ENCODE results near the gene DCX.

The DCX gene

DNA sequence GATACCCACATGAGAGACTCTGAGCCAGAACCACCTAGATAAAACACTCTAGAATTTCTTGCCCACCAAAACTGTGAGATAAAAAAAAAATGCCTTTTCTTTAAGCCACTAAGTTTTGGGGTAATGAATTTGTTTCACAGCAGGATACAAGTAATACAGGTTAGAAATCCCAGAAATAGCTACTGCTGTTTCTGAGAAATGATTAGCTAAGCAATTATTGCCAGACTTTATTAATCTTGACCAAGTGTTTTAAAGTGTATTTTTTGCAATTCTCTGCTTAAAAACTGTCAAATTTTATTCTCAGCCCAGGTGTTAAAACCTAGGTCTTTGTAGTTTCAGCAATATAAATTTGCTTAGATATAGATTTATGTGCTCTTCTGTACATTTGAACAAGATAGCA is 83.1 kb downstream of the DCX start:
- H3K4me3 ChIP-seq (ENCODE audit: insufficient read depth, low read depth, low read length), result no peak overlapping the region
- H3K9me3 ChIP-seq (ENCODE audit: control insufficient read depth, low read length), result no peaks in the 10 kb centered on the region
- H3K27me3 ChIP-seq (ENCODE audit: control insufficient read depth, insufficient read depth, low read length, poor library complexity, severe bottlenecking), result no peaks in the 10 kb centered on the region
- no peaks in the 10 kb centered on the region for H3K36me3 ChIP-seq (ENCODE audit: control insufficient read depth, insufficient read depth, low read length)
- H3K27ac ChIP-seq (ENCODE audit: insufficient read depth, low read depth, low read length, poor library complexity, severe bottlenecking), result no peak overlapping the region
- H3K4me1 ChIP-seq (ENCODE audit: control insufficient read depth, insufficient read depth, low read length), result no peaks in the 10 kb centered on the region

DNA sequence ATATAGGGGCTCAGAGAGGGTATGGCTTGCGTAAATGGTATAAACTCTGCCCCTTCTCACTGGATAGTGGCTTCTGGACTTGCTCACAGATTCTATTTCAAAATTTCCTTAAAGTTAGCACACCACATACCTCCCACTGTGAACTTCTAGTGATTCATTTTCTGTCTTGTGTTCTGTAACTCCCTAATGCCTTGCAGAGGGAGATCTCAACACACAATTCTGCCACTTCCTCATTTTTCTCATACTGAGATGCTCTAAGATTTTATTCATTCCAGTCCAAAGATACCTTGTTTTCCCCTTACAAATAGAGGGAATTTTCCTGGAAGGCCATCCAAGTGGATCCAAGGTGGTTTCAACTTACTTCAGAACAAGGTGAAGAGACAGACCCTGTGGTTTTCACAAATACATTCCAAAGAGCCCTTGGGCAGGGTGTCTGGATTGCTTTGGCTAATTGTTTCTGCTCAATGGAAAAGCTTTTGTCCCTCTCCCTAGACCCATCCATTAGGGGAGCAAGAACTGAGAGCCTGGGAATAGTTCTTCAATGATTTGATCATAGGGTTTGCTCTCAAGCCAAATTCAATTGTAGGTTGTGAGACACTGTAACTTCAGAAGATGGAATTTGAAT is 89.6 kb downstream of the DCX start:
- Histone ChIP-seq H3K27me3 (ENCODE audit: control insufficient read depth, insufficient read depth, low read length, poor library complexity, severe bottlenecking) (no peaks in the 10 kb centered on the region), H3K27ac (ENCODE audit: insufficient read depth, low read depth, low read length, poor library complexity, severe bottlenecking) (no peak overlapping the region), H3K4me1 (ENCODE audit: control insufficient read depth, insufficient read depth, low read length) (no peaks in the 10 kb centered on the region), H3K36me3 (ENCODE audit: control insufficient read depth, insufficient read depth, low read length) (no peaks in the 10 kb centered on the region), H3K9me3 (ENCODE audit: control insufficient read depth, low read length) (no peaks in the 10 kb centered on the region), H3K4me3 (ENCODE audit: insufficient read depth, low read depth, low read length) (no peak overlapping the region)
- 100% methylated on average over 1 of the region's 1 CpG for WGBS, 2 experiments

DNA sequence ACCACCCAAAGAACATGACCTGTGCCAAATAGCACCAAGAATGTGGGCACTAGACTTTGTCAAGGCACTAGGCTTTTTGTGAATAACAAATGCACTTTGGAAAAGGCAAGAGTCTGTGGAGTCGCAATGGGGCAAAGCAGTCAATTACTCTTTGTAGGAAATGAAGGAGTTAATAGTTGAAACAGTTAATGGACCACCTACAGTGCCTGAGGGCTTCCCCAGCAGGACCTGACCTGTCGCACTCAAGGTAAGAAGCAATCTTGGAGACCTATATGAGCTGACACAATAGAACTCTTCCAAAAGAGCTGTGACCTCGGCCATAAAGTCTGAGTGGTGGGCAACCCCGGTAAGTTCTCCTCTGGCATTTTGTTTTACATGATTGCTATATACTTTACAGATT is 92.5 kb downstream of the DCX start:
- 78 to 81% methylated on average over 4 of the region's 4 CpGs for WGBS, 2 experiments
- no peaks in the 10 kb centered on the region for H3K9me3 ChIP-seq (ENCODE audit: control insufficient read depth, low read length)

DNA sequence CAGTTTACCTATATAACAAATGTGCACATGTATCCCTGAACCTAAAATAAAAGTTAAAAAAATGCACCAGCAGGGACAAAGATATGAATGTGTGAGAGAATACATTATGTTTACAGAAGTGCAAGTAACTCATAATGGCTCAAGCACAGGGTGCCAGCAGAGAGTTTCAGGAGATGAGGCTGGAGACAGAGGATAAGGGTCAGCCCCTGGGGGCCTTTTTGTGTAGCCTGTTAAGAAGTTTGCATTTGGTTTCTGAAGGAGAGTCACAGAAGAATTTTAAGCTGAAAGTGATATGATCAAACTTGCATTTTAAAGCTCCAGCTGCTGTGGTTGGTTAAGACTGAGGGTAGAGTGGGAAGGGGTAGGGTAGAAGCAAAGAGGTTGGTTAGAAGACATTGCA is 93.1 kb downstream of the DCX start:
- no peaks in the 10 kb centered on the region for H3K27me3 ChIP-seq (ENCODE audit: control insufficient read depth, insufficient read depth, low read length, poor library complexity, severe bottlenecking)
- no peak overlapping the region for H3K4me3 ChIP-seq (ENCODE audit: insufficient read depth, low read depth, low read length)
- no peaks in the 10 kb centered on the region for H3K36me3 ChIP-seq (ENCODE audit: control insufficient read depth, insufficient read depth, low read length)
- H3K9me3 ChIP-seq (ENCODE audit: control insufficient read depth, low read length), result no peaks in the 10 kb centered on the region
- no peaks in the 10 kb centered on the region for H3K4me1 ChIP-seq (ENCODE audit: control insufficient read depth, insufficient read depth, low read length)
- no peak overlapping the region for H3K27ac ChIP-seq (ENCODE audit: insufficient read depth, low read depth, low read length, poor library complexity, severe bottlenecking)

More for the DNA sequence above, 92.5 kb downstream of the DCX start:
- Histone ChIP-seq H3K27me3 (ENCODE audit: control insufficient read depth, insufficient read depth, low read length, poor library complexity, severe bottlenecking) (no peaks in the 10 kb centered on the region), H3K36me3 (ENCODE audit: control insufficient read depth, insufficient read depth, low read length) (no peaks in the 10 kb centered on the region), H3K4me3 (ENCODE audit: insufficient read depth, low read depth, low read length) (no peak overlapping the region), H3K27ac (ENCODE audit: insufficient read depth, low read depth, low read length, poor library complexity, severe bottlenecking) (no peak overlapping the region), H3K4me1 (ENCODE audit: control insufficient read depth, insufficient read depth, low read length) (no peaks in the 10 kb centered on the region)

DNA sequence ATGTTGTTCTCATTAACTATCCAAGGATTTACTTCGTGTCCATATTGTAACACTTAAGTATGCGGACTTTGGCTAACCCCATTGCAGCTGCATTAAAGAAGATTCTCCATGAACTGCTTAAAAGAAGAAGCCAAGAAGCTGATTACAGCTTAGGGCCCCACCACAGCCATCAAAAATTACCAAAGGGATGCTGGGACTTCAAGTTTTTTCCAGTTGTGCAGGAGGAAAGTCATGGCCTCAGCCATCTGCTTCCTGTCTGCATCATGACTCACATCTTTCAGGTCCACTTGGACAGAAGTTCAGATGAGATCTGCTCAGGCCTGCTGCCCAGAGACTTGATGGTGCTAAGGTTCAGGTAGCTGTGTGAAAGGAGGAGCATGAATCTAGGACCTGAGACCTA is 102.9 kb downstream of the DCX start:
- no peak overlapping the region for H3K27ac ChIP-seq (ENCODE audit: insufficient read depth, low read depth, low read length, poor library complexity, severe bottlenecking)
- 97 to 100% methylated on average over 2 of the region's 2 CpGs for WGBS, 2 experiments
- no peak overlapping the region for H3K4me3 ChIP-seq (ENCODE audit: insufficient read depth, low read depth, low read length)
- H3K9me3 ChIP-seq (ENCODE audit: control insufficient read depth, low read length), result no peaks in the 10 kb centered on the region
- H3K36me3 ChIP-seq (ENCODE audit: control insufficient read depth, insufficient read depth, low read length), result no peaks in the 10 kb centered on the region
- no peaks in the 10 kb centered on the region for H3K4me1 ChIP-seq (ENCODE audit: control insufficient read depth, insufficient read depth, low read length)
- no peaks in the 10 kb centered on the region for H3K27me3 ChIP-seq (ENCODE audit: control insufficient read depth, insufficient read depth, low read length, poor library complexity, severe bottlenecking)

DNA sequence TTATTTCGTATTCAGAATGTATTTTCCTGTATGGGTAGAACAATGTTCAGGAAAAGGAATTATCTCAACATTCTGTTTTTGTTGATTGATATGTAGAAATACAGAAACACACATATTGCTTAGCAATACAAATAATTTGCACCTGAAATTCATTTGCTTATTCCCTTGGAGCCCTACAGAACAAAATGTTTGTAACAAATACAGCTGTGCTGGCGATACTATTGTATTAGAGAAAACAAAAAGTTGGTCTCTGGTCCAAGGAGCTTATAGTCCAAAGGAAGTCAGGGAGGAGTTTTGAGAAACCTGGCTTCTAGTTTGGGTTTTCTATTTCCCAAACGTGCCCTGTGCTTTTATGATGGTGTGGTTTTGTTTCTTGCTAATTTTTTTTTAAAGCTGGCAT is 104.0 kb downstream of the DCX start:
- no peaks in the 10 kb centered on the region for H3K27me3 ChIP-seq (ENCODE audit: control insufficient read depth, insufficient read depth, low read length, poor library complexity, severe bottlenecking)
- 99 to 100% methylated on average over 1 to 3 of the region's 3 CpGs for WGBS, 2 experiments

DNA sequence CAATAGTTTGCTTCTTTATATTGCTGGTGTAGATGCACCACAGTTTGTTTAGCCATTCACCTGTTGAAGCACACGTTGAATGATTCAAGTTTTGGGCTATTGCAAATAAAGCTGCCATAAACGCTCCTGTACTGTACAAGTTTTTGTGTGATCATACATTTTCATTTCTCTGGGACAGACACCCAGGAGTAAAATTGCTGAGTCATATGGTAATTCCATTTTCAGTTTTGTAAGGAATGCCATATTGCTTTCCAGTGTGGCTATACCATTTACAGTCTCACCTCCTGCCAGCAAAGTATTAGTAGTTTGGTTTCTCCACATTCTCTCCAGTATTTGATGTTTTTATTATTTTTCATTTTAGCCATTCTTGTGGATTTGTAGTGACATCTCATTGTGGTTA is 109.7 kb downstream of the DCX start:
- 75 to 91% methylated on average over 2 of the region's 2 CpGs for WGBS, 2 experiments
- Histone ChIP-seq H3K9me3 (ENCODE audit: control insufficient read depth, low read length) (no peaks in the 10 kb centered on the region), H3K27ac (ENCODE audit: insufficient read depth, low read depth, low read length, poor library complexity, severe bottlenecking) (no peak overlapping the region), H3K27me3 (ENCODE audit: control insufficient read depth, insufficient read depth, low read length, poor library complexity, severe bottlenecking) (no peaks in the 10 kb centered on the region), H3K4me3 (ENCODE audit: insufficient read depth, low read depth, low read length) (no peak overlapping the region), H3K4me1 (ENCODE audit: control insufficient read depth, insufficient read depth, low read length) (no peaks in the 10 kb centered on the region), H3K36me3 (ENCODE audit: control insufficient read depth, insufficient read depth, low read length) (no peaks in the 10 kb centered on the region)

More for the DNA sequence above, 104.0 kb downstream of the DCX start:
- no peak overlapping the region for H3K27ac ChIP-seq (ENCODE audit: insufficient read depth, low read depth, low read length, poor library complexity, severe bottlenecking)
- H3K36me3 ChIP-seq (ENCODE audit: control insufficient read depth, insufficient read depth, low read length), result no peaks in the 10 kb centered on the region
- H3K9me3 ChIP-seq (ENCODE audit: control insufficient read depth, low read length), result no peaks in the 10 kb centered on the region
- H3K4me1 ChIP-seq (ENCODE audit: control insufficient read depth, insufficient read depth, low read length), result no peaks in the 10 kb centered on the region
- no peak overlapping the region for H3K4me3 ChIP-seq (ENCODE audit: insufficient read depth, low read depth, low read length)

DNA sequence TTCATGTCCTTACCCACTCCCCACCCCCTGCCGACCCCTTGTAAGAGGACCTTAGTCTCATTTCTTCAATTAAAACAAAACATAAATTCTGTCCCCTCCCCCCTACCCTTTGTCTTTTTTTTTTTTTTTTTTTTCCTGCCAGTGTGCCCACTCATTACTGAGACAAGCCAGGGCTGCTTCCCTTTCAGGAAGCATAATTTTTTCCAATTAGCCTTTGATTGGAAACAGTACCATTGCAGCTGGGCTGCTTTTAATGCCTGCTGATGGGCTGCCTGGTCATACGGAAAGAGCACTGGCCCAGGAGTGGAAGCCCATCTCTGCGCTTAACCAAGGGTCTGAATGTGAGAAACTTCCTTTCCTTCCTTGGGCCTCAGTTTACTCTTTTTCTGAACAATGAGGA is 123.2 kb downstream of the DCX start:
- Histone ChIP-seq H3K27me3 (ENCODE audit: control insufficient read depth, insufficient read depth, low read length, poor library complexity, severe bottlenecking) (no peaks in the 10 kb centered on the region), H3K9me3 (ENCODE audit: control insufficient read depth, low read length) (no peaks in the 10 kb centered on the region), H3K27ac (ENCODE audit: insufficient read depth, low read depth, low read length, poor library complexity, severe bottlenecking) (no peak overlapping the region), H3K36me3 (ENCODE audit: control insufficient read depth, insufficient read depth, low read length) (no peaks in the 10 kb centered on the region), H3K4me1 (ENCODE audit: control insufficient read depth, insufficient read depth, low read length) (no peaks in the 10 kb centered on the region), H3K4me3 (ENCODE audit: insufficient read depth, low read depth, low read length) (no peak overlapping the region)
- 90 to 93% methylated on average over 3 of the region's 3 CpGs for WGBS, 2 experiments

DNA sequence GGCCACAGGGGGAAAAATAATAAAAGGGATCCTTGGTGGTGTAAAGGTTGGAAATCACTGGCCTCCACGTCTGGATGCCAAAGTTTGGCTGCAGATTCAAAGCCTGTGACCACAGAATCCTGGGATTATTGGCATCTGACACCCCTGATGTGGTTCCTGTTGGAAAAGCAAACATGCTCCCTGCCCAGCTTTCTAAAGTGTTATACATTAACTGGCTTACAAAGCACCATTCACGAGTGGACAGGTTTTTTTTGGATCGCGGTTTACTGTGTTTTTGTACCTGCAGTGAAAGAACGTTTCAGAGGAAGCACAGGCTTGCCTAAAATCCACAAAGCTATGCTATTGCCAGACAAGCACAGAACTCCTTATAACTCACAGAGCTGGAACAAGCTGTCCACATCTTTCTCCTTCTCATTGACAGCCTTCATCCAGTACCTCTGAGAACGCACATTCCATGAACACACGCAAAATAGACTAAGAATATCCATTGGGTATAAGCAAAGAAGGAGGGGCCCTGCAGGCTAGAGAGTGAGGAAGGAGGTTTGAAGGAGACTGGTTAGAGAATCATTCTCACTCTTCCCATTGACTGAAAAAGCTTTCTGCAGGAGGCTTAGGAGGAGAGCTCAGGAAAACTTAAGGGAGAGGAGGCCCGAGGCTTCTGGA is 127.2 kb downstream of the DCX start:
- H3K27me3 ChIP-seq (ENCODE audit: control insufficient read depth, insufficient read depth, low read length, poor library complexity, severe bottlenecking), result no peaks in the 10 kb centered on the region
- no peaks in the 10 kb centered on the region for H3K9me3 ChIP-seq (ENCODE audit: control insufficient read depth, low read length)
- H3K4me1 ChIP-seq (ENCODE audit: control insufficient read depth, insufficient read depth, low read length), result no peaks in the 10 kb centered on the region
- WGBS, 2 experiments, result 82 to 83% methylated on average over 5 of the region's 8 CpGs
- no peak overlapping the region for H3K27ac ChIP-seq (ENCODE audit: insufficient read depth, low read depth, low read length, poor library complexity, severe bottlenecking)
- no peak overlapping the region for H3K4me3 ChIP-seq (ENCODE audit: insufficient read depth, low read depth, low read length)
- no peaks in the 10 kb centered on the region for H3K36me3 ChIP-seq (ENCODE audit: control insufficient read depth, insufficient read depth, low read length)

DNA sequence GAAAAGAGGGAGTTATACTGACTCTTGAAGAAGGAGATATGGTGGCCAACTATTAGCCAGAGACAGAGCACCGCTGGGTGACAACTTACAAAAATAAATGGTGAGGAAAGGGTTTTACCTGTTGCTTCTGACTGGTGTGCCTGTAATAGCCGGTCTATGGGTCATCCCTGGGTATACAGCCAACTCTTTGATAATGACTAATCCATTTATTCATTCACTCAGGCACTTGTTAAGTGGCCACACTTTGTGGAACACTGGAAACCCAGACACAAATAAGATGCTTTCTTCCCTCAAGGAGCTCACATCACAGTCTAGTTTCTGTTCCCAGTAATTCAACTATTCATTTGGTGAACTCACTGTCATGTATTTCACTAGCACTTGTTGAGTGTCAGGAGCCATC is 128.5 kb downstream of the DCX start:
- no peaks in the 10 kb centered on the region for H3K27me3 ChIP-seq (ENCODE audit: control insufficient read depth, insufficient read depth, low read length, poor library complexity, severe bottlenecking)
- 94 to 100% methylated on average over 2 of the region's 2 CpGs for WGBS, 2 experiments
- no peaks in the 10 kb centered on the region for H3K4me1 ChIP-seq (ENCODE audit: control insufficient read depth, insufficient read depth, low read length)
- H3K4me3 ChIP-seq (ENCODE audit: insufficient read depth, low read depth, low read length), result no peak overlapping the region
- no peak overlapping the region for H3K27ac ChIP-seq (ENCODE audit: insufficient read depth, low read depth, low read length, poor library complexity, severe bottlenecking)
- no peaks in the 10 kb centered on the region for H3K9me3 ChIP-seq (ENCODE audit: control insufficient read depth, low read length)
- H3K36me3 ChIP-seq (ENCODE audit: control insufficient read depth, insufficient read depth, low read length), result no peaks in the 10 kb centered on the region

Measured in ectodermal cell (in vitro differentiated cells).